Endometrial microvascular endothelial cells (primary cell): ENCODE data around the gene OR10K1. TPM values are rescaled to one million over a fixed set of nuclear protein-coding genes. Genes with fewer than 3 reads are reported as not detected.
"Not testable (repeated sequence)": the region's sequence is repeated elsewhere in the genome, so short reads cannot be mapped to it uniquely, and the experiment has no call there.

Source experiments
- in situ Hi-C: cut with HindIII; loops from 2 replicates; pipeline ENCODE4 v1.10.0; 2017; ENCODE audit warnings: low sequenced_read_pairs, low pct_unique_long_range_greater_than_20kb; ENCODE audit errors: inconsistent ontology term
- total RNA-seq: library from RNA; depleted of rRNA; stranded (reverse); fragments of >200 nt; gene quantifications from one replicate; pipeline ENCODE4 v1.2.3, GENCODE V29; 2015; ENCODE audit errors: inconsistent ontology term

The OR10K1 gene
- total RNA-seq: not detected

- in situ Hi-C loops: no loop called here
These were observed at the start of gene OR10K1 for GRCh38 chr1:158461534-158461933. OR10K1 (plus strand) TSS chr1:158461834; CDS start chr1:158465562, 3,728 bp downstream.

GRCh38 chr1:158414651-158415345 is 46.8 kb upstream of the OR10K1 start:
- in situ Hi-C loops: no loop called here

GRCh38 chr1:158417586-158417985 is 44.0 kb upstream of the OR10K1 start:
- in situ Hi-C loops: no loop called here

GRCh38 chr1:158422212-158422611 is 39.4 kb upstream of the OR10K1 start:
- in situ Hi-C loops: no loop called here

- in situ Hi-C loops: no loop called here
These were observed 36.6 kb upstream of the OR10K1 start for GRCh38 chr1:158425027-158425426.

GRCh38 chr1:158426137-158426536 is 35.5 kb upstream of the OR10K1 start, which contains the start of gene OR10K2:
OR10K2 (minus strand) TSS chr1:158426237; CDS start chr1:158420866, 5,371 bp downstream.
- in situ Hi-C loops: no loop called here

GRCh38 chr1:158430163-158430562 is 31.5 kb upstream of the OR10K1 start:
- in situ Hi-C loops: not testable (repeated sequence)

- in situ Hi-C loops: no loop called here
These were observed 26.9 kb upstream of the OR10K1 start for GRCh38 chr1:158434741-158435140.

GRCh38 chr1:158445376-158445775 is 16.3 kb upstream of the OR10K1 start:
- in situ Hi-C loops: no loop called here

- in situ Hi-C loops: no loop called here
These were observed 7.1 kb upstream of the OR10K1 start for GRCh38 chr1:158454537-158454936.

GRCh38 chr1:158457246-158457645 is 4.4 kb upstream of the OR10K1 start:
- in situ Hi-C loops: no loop called here

GRCh38 chr1:158458263-158458662 is 3.4 kb upstream of the OR10K1 start:
- in situ Hi-C loops: no loop called here

GRCh38 chr1:158471920-158472319 is 10.3 kb downstream of the OR10K1 start, which contains the start of gene OR10R2:
OR10R2 (plus strand) TSS chr1:158472220; CDS start chr1:158472326, 106 bp downstream.
- in situ Hi-C loops: no loop called here

- in situ Hi-C loops: no loop called here
These were observed 23.8 kb downstream of the OR10K1 start for GRCh38 chr1:158485455-158485854.

- in situ Hi-C loops: no loop called here
These were observed 29.7 kb downstream of the OR10K1 start for GRCh38 chr1:158491316-158491715.

- in situ Hi-C loops: no loop called here
These were observed 31.4 kb downstream of the OR10K1 start for GRCh38 chr1:158493054-158493453.

- in situ Hi-C loops: no loop called here
These were observed 33.2 kb downstream of the OR10K1 start for GRCh38 chr1:158494796-158495195.

- in situ Hi-C loops: no loop called here
These were observed 34.7 kb downstream of the OR10K1 start for GRCh38 chr1:158496374-158496773.

GRCh38 chr1:158506369-158506987 is 44.8 kb downstream of the OR10K1 start:
- in situ Hi-C loops: no loop called here

- in situ Hi-C loops: no loop called here
These were observed 45.9 kb downstream of the OR10K1 start for GRCh38 chr1:158507511-158507910.
